Parathyroid adenoma (tissue), 2 donors: Measurements from ENCODE around the gene WWOX.

Experiments
- H2AFZ ChIP-seq: fragments of 300-600 bp; sonication (generic); one replicate; pipeline ENCODE4 v1.7.0; 2017; ENCODE audit warnings: antibody characterized with exemption, mild to moderate bottlenecking
- H3K27ac ChIP-seq: fragments of 300-600 bp; sonication (generic); one replicate; pipeline ENCODE4 v1.7.0; 2017
- H3K27me3 ChIP-seq: fragments of 300-600 bp; sonication (generic); one replicate; pipeline ENCODE4 v1.7.0; 2017; ENCODE audit warnings: low read length; ENCODE audit not compliant: control insufficient read depth, insufficient read depth
- H3K36me3 ChIP-seq: fragments of 300-600 bp; sonication (generic); one replicate; pipeline ENCODE4 v1.7.0; 2017; ENCODE audit warnings: low read length; ENCODE audit not compliant: control insufficient read depth, insufficient read depth
- H3K4me1 ChIP-seq: fragments of 300-600 bp; sonication (generic); one replicate; pipeline ENCODE4 v1.7.0; 2017; ENCODE audit warnings: control low read depth
- H3K4me2 ChIP-seq: fragments of 300-600 bp; sonication (generic); one replicate; pipeline ENCODE4 v1.7.0; 2017; ENCODE audit warnings: low read length
- H3K4me3 ChIP-seq: fragments of 300-600 bp; sonication (generic); one replicate; pipeline ENCODE4 v1.7.0; 2017; ENCODE audit warnings: low read depth, low read length
- H3K79me2 ChIP-seq: fragments of 300-600 bp; sonication (generic); one replicate; pipeline ENCODE4 v1.7.0; 2017; ENCODE audit warnings: control low read depth
- H3K9ac ChIP-seq: fragments of 300-600 bp; sonication (generic); one replicate; pipeline ENCODE4 v1.7.0; 2017; ENCODE audit warnings: mild to moderate bottlenecking
- H3K9me3 ChIP-seq: fragments of 300-600 bp; sonication (generic); one replicate; pipeline ENCODE4 v1.7.0; 2017; ENCODE audit warnings: low read length; ENCODE audit not compliant: control insufficient read depth
- CTCF ChIP-seq: fragments of 300-600 bp; sonication (generic); IDR thresholded peaks from one replicate; pipeline ENCODE4 v1.7.0; 2017; ENCODE audit warnings: antibody characterized with exemption, mild to moderate bottlenecking
- donor health status: primary hyperparathyroidism.

Gene WWOX

GRCh38 chr16:79074951-79075350 lies 975.5 kb downstream of the WWOX start:
- Histone ChIP-seq H3K36me3 (no peaks in the 10 kb centered on the region), H3K4me1 (no peaks in the 10 kb centered on the region), H3K27ac (no peak overlapping the region), H3K79me2 (no peaks in the 10 kb centered on the region), H3K27me3 (no peaks in the 10 kb centered on the region), H3K4me3 (no peak overlapping the region), H3K9me3 (no peaks in the 10 kb centered on the region), H2AFZ (no peak overlapping the region), H3K9ac (no peak overlapping the region), H3K4me2 (no peak overlapping the region)
- no peak for TF ChIP-seq CTCF

GRCh38 chr16:79076047-79076767 lies 976.8 kb downstream of the WWOX start:
- Histone ChIP-seq H3K9ac (no peak overlapping the region), H2AFZ (no peak overlapping the region), H3K27ac (no peak overlapping the region), H3K36me3 (no peaks in the 10 kb centered on the region), H3K4me3 (no peak overlapping the region), H3K27me3 (no peaks in the 10 kb centered on the region), H3K4me1 (no peaks in the 10 kb centered on the region), H3K4me2 (no peak overlapping the region), H3K79me2 (no peaks in the 10 kb centered on the region), H3K9me3 (no peaks in the 10 kb centered on the region)
- TF ChIP-seq CTCF: no peak

- H3K36me3 ChIP-seq: no peaks in the 10 kb centered on the region
- no peaks in the 10 kb centered on the region for H3K27me3 ChIP-seq
- no peaks in the 10 kb centered on the region for H3K79me2 ChIP-seq
- H3K27ac ChIP-seq: no peak overlapping the region
- no peak overlapping the region for H3K4me2 ChIP-seq
- no peak overlapping the region for H2AFZ ChIP-seq
- no peaks in the 10 kb centered on the region for H3K4me1 ChIP-seq
- H3K9ac ChIP-seq: no peak overlapping the region
- TF ChIP-seq CTCF: no peak
- H3K9me3 ChIP-seq: no peaks in the 10 kb centered on the region
- no peak overlapping the region for H3K4me3 ChIP-seq
Measured at GRCh38 chr16:79077346-79077745, 977.9 kb downstream of the WWOX start.

- Histone ChIP-seq H3K4me2 (no peak overlapping the region), H3K9me3 (no peaks in the 10 kb centered on the region), H3K4me1 (no peaks in the 10 kb centered on the region), H2AFZ (no peak overlapping the region), H3K79me2 (no peaks in the 10 kb centered on the region), H3K4me3 (no peak overlapping the region), H3K36me3 (no peaks in the 10 kb centered on the region), H3K27me3 (no peaks in the 10 kb centered on the region), H3K9ac (no peak overlapping the region), H3K27ac (no peak overlapping the region)
- TF ChIP-seq CTCF: no peak
Measured at GRCh38 chr16:79079656-79080420, 980.4 kb downstream of the WWOX start.
